ENCODE results near the gene POLR3A. TPM values are rescaled to one million over a fixed set of nuclear protein-coding genes. Genes with fewer than 3 reads are reported as not detected.
"Not testable (repeated sequence)": the region's sequence is repeated elsewhere in the genome, so short reads cannot be mapped to it uniquely, and the experiment has no call there.

Gene POLR3A
- total RNA-seq, 2 donors from 2014 or later = 20.9 to 22.4 TPM

GRCh38 chr10:78002541-78003288 lies 26.6 kb downstream of the POLR3A start:
- peaks cover 23 to 56% of the 10 kb centered on the region in 2 donors for H3K36me3 Mint-ChIP-seq (ENCODE audit: insufficient read depth in 2 of 2)
- no peaks in the 10 kb centered on the region for H3K9me3 Mint-ChIP-seq
- no peak for DNase-seq
- ATAC-seq (replicated peaks in 1 of 2) = no peak
- no peak overlapping the region for H3K27ac Mint-ChIP-seq
- H3K4me1 Mint-ChIP-seq (ENCODE audit: low read depth) = no peaks in the 10 kb centered on the region
- H3K4me3 Mint-ChIP-seq = no peak overlapping the region
- H3K27me3 Mint-ChIP-seq (ENCODE audit: low read depth) = no peaks in the 10 kb centered on the region

DNA sequence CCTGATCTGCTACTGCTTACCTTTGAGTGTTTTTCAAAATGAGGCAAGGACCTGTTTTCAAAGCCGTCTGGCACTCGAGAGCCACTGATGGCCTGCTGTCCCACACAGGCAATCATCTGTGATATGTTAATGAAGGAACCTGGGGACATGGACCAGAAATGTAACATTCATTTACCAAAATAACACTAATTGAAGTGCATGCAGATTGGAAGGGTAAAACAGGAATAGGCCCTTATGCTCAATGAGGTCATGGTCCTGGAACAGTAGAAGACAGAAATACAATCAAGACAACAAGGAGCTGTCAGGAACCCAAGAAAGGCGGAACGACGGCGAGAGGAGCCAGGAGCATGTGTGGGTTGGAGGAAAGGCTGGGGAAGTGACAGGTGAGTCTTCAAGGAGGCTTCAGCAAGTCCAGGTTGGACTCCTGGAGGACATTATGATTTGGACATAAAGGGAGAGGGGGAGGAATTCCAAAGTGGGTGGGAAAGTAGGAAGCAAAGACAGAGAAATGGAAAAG lies 28.3 kb downstream of the POLR3A start:
- no peaks in the 10 kb centered on the region for H3K9me3 Mint-ChIP-seq
- no peaks in the 10 kb centered on the region for H3K4me1 Mint-ChIP-seq (ENCODE audit: low read depth)
- no peaks in the 10 kb centered on the region for H3K27me3 Mint-ChIP-seq (ENCODE audit: low read depth)
- ATAC-seq (replicated peaks in 1 of 2) = no peak
- no peak overlapping the region for H3K27ac Mint-ChIP-seq
- no peak overlapping the region for H3K4me3 Mint-ChIP-seq
- DNase-seq = no peak
- H3K36me3 Mint-ChIP-seq (ENCODE audit: insufficient read depth in 2 of 2) = peaks cover 24 to 60% of the 10 kb centered on the region in 2 donors

- Mint-ChIP-seq H3K36me3 (ENCODE audit: insufficient read depth in 2 of 2) (peaks cover 19 to 57% of the 10 kb centered on the region in 2 donors), H3K27ac (no peak overlapping the region), H3K9me3 (no peaks in the 10 kb centered on the region), H3K27me3 (ENCODE audit: low read depth) (no peaks in the 10 kb centered on the region), H3K4me1 (ENCODE audit: low read depth) (no peaks in the 10 kb centered on the region), H3K4me3 (no peak overlapping the region)
- no peak for ATAC-seq (replicated peaks in 1 of 2)
- no peak for DNase-seq
Measured at GRCh38 chr10:78000206-78000605, 29.1 kb downstream of the POLR3A start.

- H3K27me3 Mint-ChIP-seq (ENCODE audit: low read depth); H3K4me1 Mint-ChIP-seq (ENCODE audit: low read depth); H3K27ac Mint-ChIP-seq; ATAC-seq (replicated peaks in 1 of 2); DNase-seq; H3K9me3 Mint-ChIP-seq; H3K4me3 Mint-ChIP-seq: not testable (repeated sequence)
- H3K36me3 Mint-ChIP-seq (ENCODE audit: insufficient read depth in 2 of 2) = peaks cover 20 to 53% of the 10 kb centered on the region in 2 donors
Measured at GRCh38 chr10:77998780-77999179, 30.5 kb downstream of the POLR3A start.

DNA sequence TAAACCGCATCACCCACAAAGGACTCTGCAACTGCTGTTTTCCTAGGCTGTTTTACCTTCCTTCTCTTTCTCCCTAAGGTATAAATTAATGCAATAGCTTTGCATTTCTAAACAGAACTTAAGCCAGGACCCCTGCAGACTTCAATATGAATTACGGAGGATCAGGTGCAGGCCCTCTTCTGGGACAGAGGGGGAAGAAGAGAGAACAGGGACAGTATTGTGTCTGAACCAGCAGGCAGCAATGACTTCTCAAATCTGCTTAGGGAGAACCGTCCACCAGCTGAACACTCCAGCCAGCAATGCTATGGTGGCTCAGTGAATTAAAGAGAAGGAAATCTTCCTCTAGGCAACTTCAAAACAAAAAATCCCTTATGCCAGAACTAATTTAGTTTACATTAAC lies 35.7 kb downstream of the POLR3A start:
- ATAC-seq (replicated peaks in 1 of 2) (no peak), DNase-seq (no peak)
- Mint-ChIP-seq H3K4me3 (no peak overlapping the region), H3K4me1 (ENCODE audit: low read depth) (no peaks in the 10 kb centered on the region), H3K36me3 (ENCODE audit: insufficient read depth in 2 of 2) (peaks cover 13 to 44% of the 10 kb centered on the region in 2 donors), H3K27ac (no peak overlapping the region), H3K9me3 (no peaks in the 10 kb centered on the region), H3K27me3 (ENCODE audit: low read depth) (no peaks in the 10 kb centered on the region)

GRCh38 chr10:77989081-77989724 lies 40.1 kb downstream of the POLR3A start:
- Mint-ChIP-seq H3K36me3 (ENCODE audit: insufficient read depth in 2 of 2) (peaks cover 10 to 32% of the 10 kb centered on the region in 2 donors), H3K4me3 (no peak overlapping the region), H3K27me3 (ENCODE audit: low read depth) (no peaks in the 10 kb centered on the region), H3K27ac (peak overlapping the region; percentile 50), H3K4me1 (ENCODE audit: low read depth) (no peaks in the 10 kb centered on the region), H3K9me3 (no peaks in the 10 kb centered on the region)
- ATAC-seq (replicated peaks in 1 of 2) (peak in 1 of 2 donors; percentile 73), DNase-seq (no peak)

GRCh38 chr10:77987671-77988255 lies 41.6 kb downstream of the POLR3A start:
- DNase-seq = no peak
- no peak overlapping the region for H3K27ac Mint-ChIP-seq
- no peaks in the 10 kb centered on the region for H3K9me3 Mint-ChIP-seq
- H3K27me3 Mint-ChIP-seq (ENCODE audit: low read depth) = no peaks in the 10 kb centered on the region
- ATAC-seq (replicated peaks in 1 of 2) = no peak
- H3K4me1 Mint-ChIP-seq (ENCODE audit: low read depth) = no peaks in the 10 kb centered on the region
- peaks cover 11 to 20% of the 10 kb centered on the region in 2 donors for H3K36me3 Mint-ChIP-seq (ENCODE audit: insufficient read depth in 2 of 2)
- no peak overlapping the region for H3K4me3 Mint-ChIP-seq

DNA sequence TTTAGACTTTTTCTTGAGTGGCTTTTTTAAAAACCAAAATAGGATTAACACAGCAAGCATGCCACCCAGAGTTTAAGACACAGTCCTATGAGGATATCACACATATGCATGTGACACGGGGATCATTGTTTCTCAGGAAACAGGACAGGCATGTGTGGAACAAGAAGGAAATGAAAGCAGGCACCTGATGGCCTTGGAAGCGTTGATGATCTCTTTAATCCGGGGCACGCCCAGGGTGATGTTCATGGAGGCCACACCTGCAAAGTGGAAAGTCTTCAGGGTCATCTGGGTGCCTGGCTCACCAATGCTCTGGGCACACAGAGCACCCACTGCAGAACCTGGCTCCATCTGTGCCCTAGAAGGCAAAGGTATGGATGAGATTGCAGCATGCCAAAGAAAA lies 44.3 kb downstream of the POLR3A start:
- DNase-seq (no peak), ATAC-seq (replicated peaks in 1 of 2) (no peak)
- Mint-ChIP-seq H3K9me3 (no peaks in the 10 kb centered on the region), H3K27ac (no peak overlapping the region), H3K4me1 (ENCODE audit: low read depth) (no peaks in the 10 kb centered on the region), H3K36me3 (ENCODE audit: insufficient read depth in 2 of 2) (peaks cover 9 to 18% of the 10 kb centered on the region in 2 donors), H3K27me3 (ENCODE audit: low read depth) (no peaks in the 10 kb centered on the region), H3K4me3 (no peak overlapping the region)

DNA sequence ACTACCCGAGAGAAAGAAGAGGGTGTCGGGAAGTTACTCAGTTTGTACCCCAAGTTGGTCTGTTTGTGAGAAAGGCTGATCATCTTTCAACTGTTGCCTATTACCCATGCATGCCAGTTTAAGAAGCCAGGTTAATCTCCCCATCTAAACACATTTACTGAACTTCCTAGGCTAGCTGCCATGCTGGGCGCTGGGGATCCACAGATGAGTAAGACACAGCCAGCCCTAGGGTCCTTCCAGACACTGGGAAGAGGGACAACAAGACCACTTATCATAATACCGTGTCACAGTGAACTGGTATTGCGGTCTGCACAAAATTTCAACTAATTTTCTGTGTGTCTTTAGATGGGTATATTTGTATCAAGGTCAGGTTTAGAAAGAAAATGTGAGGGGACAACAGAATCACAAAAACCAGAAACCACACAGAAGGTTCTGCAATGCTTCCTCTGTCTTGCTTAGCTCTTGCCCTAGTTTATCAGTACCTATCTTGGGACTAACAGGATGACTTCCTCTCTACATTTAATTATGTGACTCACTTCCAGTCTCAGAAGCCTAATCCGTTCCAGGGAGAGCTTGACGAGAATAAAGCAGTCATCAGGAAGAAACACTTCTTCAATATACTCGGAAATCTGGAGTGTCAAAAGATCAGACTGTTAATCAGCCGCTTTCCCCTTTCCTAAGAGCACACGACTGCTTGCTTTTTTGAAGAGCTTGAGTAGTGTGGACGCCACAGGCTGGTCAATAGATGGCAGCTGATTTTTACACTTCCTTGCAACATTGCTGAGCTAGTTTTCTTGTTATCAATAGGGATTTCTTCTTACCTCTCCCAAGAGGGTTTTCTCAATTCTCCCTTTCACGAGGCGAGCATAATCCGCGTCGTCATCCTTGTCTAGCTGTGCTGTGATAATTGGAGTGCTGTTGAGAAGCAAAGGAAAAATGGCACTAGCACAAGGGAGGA lies 45.7 kb downstream of the POLR3A start:
- ATAC-seq (replicated peaks in 1 of 2) = no peak
- no peak overlapping the region for H3K4me3 Mint-ChIP-seq
- DNase-seq = no peak
- no peaks in the 10 kb centered on the region for H3K27me3 Mint-ChIP-seq (ENCODE audit: low read depth)
- no peaks in the 10 kb centered on the region for H3K4me1 Mint-ChIP-seq (ENCODE audit: low read depth)
- peaks cover 12 to 18% of the 10 kb centered on the region in 2 donors for H3K36me3 Mint-ChIP-seq (ENCODE audit: insufficient read depth in 2 of 2)
- H3K9me3 Mint-ChIP-seq = no peaks in the 10 kb centered on the region
- H3K27ac Mint-ChIP-seq = no peak overlapping the region

GRCh38 chr10:77981281-77981680 lies 48.0 kb downstream of the POLR3A start:
- Mint-ChIP-seq H3K27me3 (ENCODE audit: low read depth) (no peaks in the 10 kb centered on the region), H3K27ac (no peak overlapping the region), H3K9me3 (no peaks in the 10 kb centered on the region), H3K4me1 (ENCODE audit: low read depth) (no peaks in the 10 kb centered on the region), H3K36me3 (ENCODE audit: insufficient read depth in 2 of 2) (peaks cover 16 to 20% of the 10 kb centered on the region in 2 donors), H3K4me3 (no peak overlapping the region)
- ATAC-seq (replicated peaks in 1 of 2) = no peak
- no peak for DNase-seq

DNA sequence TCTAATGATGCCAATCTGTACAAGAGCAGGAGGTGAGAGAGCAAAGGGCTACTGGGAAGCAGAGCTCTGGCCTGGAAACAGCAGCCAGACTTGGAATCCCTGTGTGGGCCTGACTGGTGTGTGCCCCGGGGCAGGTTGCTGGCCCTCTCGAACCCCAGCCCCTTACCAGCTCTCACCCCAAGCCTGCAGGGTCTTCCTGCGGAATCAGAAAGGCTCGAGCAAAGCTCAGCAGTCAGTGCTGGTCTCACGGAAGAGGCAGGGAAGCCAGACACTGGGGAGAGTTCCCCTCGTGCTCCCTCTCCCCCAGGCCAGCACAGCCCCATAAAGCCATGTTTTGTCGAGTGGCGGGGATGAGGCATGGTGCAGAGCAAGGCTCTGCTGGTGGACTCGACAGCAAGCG lies 50.1 kb downstream of the POLR3A start:
- no peaks in the 10 kb centered on the region for H3K27me3 Mint-ChIP-seq (ENCODE audit: low read depth)
- no peak overlapping the region for H3K27ac Mint-ChIP-seq
- ATAC-seq (replicated peaks in 1 of 2) (no peak), DNase-seq (no peak)
- no peak overlapping the region for H3K4me3 Mint-ChIP-seq
- H3K36me3 Mint-ChIP-seq (ENCODE audit: insufficient read depth in 2 of 2) = peaks cover 15 to 16% of the 10 kb centered on the region in 2 donors
- H3K4me1 Mint-ChIP-seq (ENCODE audit: low read depth) = no peaks in the 10 kb centered on the region
- H3K9me3 Mint-ChIP-seq = no peaks in the 10 kb centered on the region

GRCh38 chr10:77978360-77978759 lies 51.0 kb downstream of the POLR3A start:
- Mint-ChIP-seq H3K27me3 (ENCODE audit: low read depth) (no peaks in the 10 kb centered on the region), H3K9me3 (no peaks in the 10 kb centered on the region), H3K4me1 (ENCODE audit: low read depth) (no peaks in the 10 kb centered on the region), H3K36me3 (ENCODE audit: insufficient read depth in 2 of 2) (peaks cover 12 to 15% of the 10 kb centered on the region in 2 donors), H3K27ac (no peak overlapping the region), H3K4me3 (no peak overlapping the region)
- no peak for DNase-seq
- ATAC-seq (replicated peaks in 1 of 2) = no peak

Measured in activated T-cell treated with anti-CD3 and anti-CD28 coated beads, Interleukin-2, amount 50 U/mL, for 72 hours (primary cell).